Measurements from ENCODE around the gene CLSTN2.

Gene CLSTN2

DNA sequence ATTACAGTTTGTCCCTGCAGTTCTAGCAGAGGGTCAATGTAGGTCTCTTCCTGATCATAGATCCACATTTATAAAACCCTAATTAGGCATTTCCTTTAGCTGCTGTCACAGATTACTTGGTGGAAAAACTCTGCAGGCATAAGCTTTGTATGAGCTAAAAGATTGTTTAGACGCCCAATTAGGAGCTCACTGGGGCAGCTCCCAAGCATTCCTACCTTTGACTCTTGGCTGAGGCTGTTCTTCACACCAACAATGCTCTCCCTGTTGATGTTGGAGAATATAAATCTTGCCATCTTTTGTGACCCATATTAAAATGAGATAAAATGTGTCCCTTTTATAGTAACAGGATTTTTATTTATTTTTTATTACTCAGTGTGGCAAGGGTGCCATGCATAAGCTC lies 594.6 kb downstream of the CLSTN2 start:
- Mint-ChIP-seq H3K27ac (no peak overlapping the region), H3K27me3 (ENCODE audit: low read depth) (no peaks in the 10 kb centered on the region), H3K36me3 (ENCODE audit: low read depth) (no peaks in the 10 kb centered on the region), H3K4me1 (ENCODE audit: low read depth) (no peaks in the 10 kb centered on the region), H3K4me3 (no peak overlapping the region), H3K9me3 (no peaks in the 10 kb centered on the region)

DNA sequence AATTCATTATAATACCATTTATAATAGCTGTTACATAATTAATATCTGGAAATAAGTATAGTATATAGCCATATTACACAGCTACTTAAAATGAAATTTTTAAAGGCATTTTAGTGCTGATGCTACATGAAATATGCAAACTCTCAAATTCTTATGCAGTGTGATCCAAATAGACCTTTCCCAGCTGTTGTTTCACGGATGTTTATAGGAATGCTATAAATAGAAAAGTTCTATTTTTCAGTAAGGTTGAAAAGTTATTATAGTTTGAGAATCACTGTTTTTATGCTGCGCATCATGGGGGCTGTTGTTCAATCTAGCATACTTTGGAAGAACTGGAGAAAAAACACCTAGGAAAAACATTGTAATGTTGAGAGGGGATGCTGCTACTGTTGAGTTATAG lies 595.1 kb downstream of the CLSTN2 start:
- no peak overlapping the region for H3K4me3 Mint-ChIP-seq
- no peaks in the 10 kb centered on the region for H3K27me3 Mint-ChIP-seq (ENCODE audit: low read depth)
- no peak overlapping the region for H3K27ac Mint-ChIP-seq
- no peaks in the 10 kb centered on the region for H3K9me3 Mint-ChIP-seq
- H3K36me3 Mint-ChIP-seq (ENCODE audit: low read depth), result no peaks in the 10 kb centered on the region
- no peaks in the 10 kb centered on the region for H3K4me1 Mint-ChIP-seq (ENCODE audit: low read depth)

DNA sequence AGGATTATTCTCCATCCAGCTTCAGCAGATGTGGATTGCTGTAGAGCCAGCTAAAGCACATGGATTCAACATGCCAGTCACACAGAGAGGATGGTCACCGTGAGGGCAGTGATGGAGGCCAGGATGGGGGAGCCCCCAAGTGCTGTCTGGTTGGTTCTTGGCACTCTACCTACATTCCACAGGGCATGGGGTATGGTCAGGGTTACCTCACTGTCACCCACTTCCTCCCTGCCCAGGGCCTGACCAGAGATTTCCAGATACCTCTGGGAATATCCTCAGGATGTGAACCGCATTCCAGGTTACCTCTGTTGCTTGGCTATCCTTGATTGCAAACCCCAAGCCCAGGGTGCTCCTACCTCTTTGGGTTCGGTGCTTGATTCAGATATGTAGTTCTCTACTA lies 595.6 kb downstream of the CLSTN2 start:
- Mint-ChIP-seq H3K27ac (no peak overlapping the region), H3K4me3 (no peak overlapping the region), H3K9me3 (no peaks in the 10 kb centered on the region), H3K36me3 (ENCODE audit: low read depth) (no peaks in the 10 kb centered on the region), H3K4me1 (ENCODE audit: low read depth) (no peaks in the 10 kb centered on the region), H3K27me3 (ENCODE audit: low read depth) (no peaks in the 10 kb centered on the region)

DNA sequence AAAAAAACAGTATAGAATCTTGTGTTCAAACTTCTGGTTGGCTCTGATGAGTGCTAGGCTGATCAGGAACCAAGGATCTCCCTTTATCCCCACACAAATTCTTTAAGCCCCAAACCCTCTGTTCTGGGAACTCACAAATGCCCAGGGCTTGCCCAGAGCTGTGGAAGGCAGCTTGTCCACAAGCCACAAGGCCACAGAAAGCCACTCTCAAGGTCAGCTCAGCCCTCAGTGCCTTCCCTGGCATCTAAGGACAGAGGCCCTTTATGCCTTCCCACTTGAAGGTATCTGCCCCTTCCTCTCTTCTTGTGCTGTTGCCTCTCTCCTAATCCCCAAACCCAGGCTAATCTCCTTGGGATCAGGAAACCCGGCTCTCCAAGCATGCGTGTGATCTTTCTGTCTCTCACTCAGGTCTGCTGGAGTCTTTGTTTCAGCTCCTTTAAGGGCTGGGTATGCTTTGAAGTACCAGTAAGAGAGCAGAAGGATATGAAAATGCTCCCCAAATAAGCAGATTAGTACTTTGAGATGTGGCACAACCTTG lies 597.9 kb downstream of the CLSTN2 start:
- no peaks in the 10 kb centered on the region for H3K4me1 Mint-ChIP-seq (ENCODE audit: low read depth)
- H3K27ac Mint-ChIP-seq, result no peak overlapping the region
- no peaks in the 10 kb centered on the region for H3K36me3 Mint-ChIP-seq (ENCODE audit: low read depth)
- no peak overlapping the region for H3K4me3 Mint-ChIP-seq
- no peaks in the 10 kb centered on the region for H3K27me3 Mint-ChIP-seq (ENCODE audit: low read depth)
- H3K9me3 Mint-ChIP-seq, result no peaks in the 10 kb centered on the region

DNA sequence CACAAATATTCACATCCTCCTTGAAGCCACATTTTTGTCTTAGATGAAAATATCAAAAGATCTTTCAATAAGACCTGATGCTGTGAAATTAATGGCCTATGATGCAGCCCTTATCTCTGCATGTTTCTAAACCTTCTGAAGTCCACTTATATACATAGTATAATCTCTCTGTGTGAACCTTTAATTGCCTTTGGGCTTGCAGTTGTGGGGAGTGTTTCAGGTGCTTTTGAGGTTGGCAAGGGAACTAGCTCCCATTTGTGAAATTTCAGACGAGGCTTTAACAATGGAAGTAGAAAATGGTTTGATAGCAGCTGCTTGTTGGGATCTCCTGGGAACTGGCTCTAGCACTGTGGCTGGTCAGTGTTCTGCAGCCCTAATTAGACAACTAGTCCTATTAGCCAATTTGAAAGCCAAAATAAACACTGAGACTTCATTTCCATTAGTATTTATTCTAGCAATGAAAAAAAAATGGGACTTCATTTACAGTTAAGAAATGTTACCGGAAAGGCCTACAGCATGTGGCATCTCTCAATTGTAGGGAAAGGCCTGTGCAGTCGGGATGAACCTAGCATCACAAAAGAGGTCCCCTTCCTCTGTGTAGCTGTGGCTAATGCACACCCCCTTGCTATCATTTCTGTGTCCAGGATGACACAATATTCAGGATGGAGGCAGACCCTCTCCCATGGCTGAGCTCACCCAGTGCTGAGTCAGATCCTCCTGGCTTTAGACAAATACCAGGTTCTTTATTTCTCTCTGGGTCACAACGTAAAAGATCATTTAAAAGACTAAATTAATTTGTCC lies 602.1 kb downstream of the CLSTN2 start:
- H3K36me3 Mint-ChIP-seq (ENCODE audit: low read depth), result no peaks in the 10 kb centered on the region
- H3K27me3 Mint-ChIP-seq (ENCODE audit: low read depth), result no peaks in the 10 kb centered on the region
- H3K9me3 Mint-ChIP-seq, result no peaks in the 10 kb centered on the region
- no peaks in the 10 kb centered on the region for H3K4me1 Mint-ChIP-seq (ENCODE audit: low read depth)
- no peak overlapping the region for H3K27ac Mint-ChIP-seq
- no peak overlapping the region for H3K4me3 Mint-ChIP-seq

GRCh38 chr3:140537727-140538082 lies 602.7 kb downstream of the CLSTN2 start:
- Mint-ChIP-seq H3K27ac (no peak overlapping the region), H3K36me3 (ENCODE audit: low read depth) (no peaks in the 10 kb centered on the region), H3K4me3 (no peak overlapping the region), H3K4me1 (ENCODE audit: low read depth) (no peaks in the 10 kb centered on the region), H3K27me3 (ENCODE audit: low read depth) (no peaks in the 10 kb centered on the region), H3K9me3 (no peaks in the 10 kb centered on the region)

GRCh38 chr3:140540262-140540661 lies 605.3 kb downstream of the CLSTN2 start:
- Mint-ChIP-seq H3K4me3 (no peak overlapping the region), H3K4me1 (ENCODE audit: low read depth) (no peaks in the 10 kb centered on the region), H3K27ac (no peak overlapping the region), H3K9me3 (no peaks in the 10 kb centered on the region), H3K36me3 (ENCODE audit: low read depth) (no peaks in the 10 kb centered on the region), H3K27me3 (ENCODE audit: low read depth) (no peaks in the 10 kb centered on the region)

DNA sequence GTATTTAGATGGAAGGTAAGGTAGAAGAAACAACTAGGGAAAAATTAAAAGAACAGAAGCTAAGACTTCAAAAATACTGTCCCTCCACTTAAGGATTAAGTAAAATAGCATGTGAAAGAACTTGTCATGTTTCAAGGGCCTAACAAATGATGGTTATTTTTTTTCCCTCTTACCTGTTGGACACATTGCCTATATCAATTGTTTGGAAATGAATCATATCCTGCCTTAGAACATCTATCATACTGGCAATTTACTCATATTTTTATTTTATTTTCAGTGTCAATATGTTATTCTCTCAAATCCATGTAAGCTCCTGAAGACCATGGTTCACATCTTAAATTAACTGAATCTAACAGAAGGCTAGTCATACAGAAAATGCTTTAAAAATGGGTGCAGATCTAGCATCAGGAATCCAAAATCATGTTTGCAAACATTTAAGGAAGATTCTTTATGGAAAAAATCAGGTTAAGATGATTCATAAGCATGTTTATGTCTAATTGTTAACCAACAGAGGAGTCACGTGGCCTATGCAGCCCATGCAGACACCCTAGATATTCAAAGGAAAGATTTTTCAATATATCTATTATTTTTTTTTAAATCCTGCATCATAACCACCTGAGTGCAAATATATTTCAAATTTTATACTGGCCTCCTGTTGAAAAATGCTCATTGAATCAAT lies 607.1 kb downstream of the CLSTN2 start:
- H3K27me3 Mint-ChIP-seq (ENCODE audit: low read depth), result no peaks in the 10 kb centered on the region
- H3K4me3 Mint-ChIP-seq, result no peak overlapping the region
- H3K27ac Mint-ChIP-seq, result no peak overlapping the region
- no peaks in the 10 kb centered on the region for H3K36me3 Mint-ChIP-seq (ENCODE audit: low read depth)
- H3K4me1 Mint-ChIP-seq (ENCODE audit: low read depth), result no peaks in the 10 kb centered on the region
- H3K9me3 Mint-ChIP-seq, result no peaks in the 10 kb centered on the region

GRCh38 chr3:140545197-140545596 lies 610.2 kb downstream of the CLSTN2 start:
- Mint-ChIP-seq H3K9me3 (no peaks in the 10 kb centered on the region), H3K27ac (no peak overlapping the region), H3K4me1 (ENCODE audit: low read depth) (no peaks in the 10 kb centered on the region), H3K36me3 (ENCODE audit: low read depth) (no peaks in the 10 kb centered on the region), H3K4me3 (no peak overlapping the region), H3K27me3 (ENCODE audit: low read depth) (no peaks in the 10 kb centered on the region)

DNA sequence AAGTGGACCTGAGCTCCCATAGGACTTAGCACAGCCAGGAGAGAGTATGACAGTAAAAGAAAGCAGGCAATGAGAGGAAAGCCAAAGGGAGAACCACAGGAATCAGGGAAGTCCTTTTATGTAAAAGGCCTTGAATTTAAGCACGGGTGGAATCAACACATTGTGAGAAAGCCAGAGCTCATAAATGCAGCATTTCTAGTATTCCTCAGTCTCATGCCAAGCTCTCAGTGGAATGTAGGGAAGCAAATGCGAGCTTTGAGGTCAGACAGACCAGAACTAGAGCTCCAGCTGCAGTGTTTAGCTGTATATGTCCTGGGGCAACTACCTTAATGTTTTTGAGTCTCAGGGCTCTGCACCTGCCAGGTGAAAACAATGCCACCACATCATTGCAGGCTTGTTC lies 610.8 kb downstream of the CLSTN2 start:
- H3K4me1 Mint-ChIP-seq (ENCODE audit: low read depth), result no peaks in the 10 kb centered on the region
- no peaks in the 10 kb centered on the region for H3K36me3 Mint-ChIP-seq (ENCODE audit: low read depth)

GRCh38 chr3:140546649-140547048 lies 611.7 kb downstream of the CLSTN2 start:
- Mint-ChIP-seq H3K36me3 (ENCODE audit: low read depth) (no peaks in the 10 kb centered on the region), H3K4me3 (no peak overlapping the region), H3K27me3 (ENCODE audit: low read depth) (no peaks in the 10 kb centered on the region), H3K27ac (no peak overlapping the region), H3K9me3 (no peaks in the 10 kb centered on the region), H3K4me1 (ENCODE audit: low read depth) (no peaks in the 10 kb centered on the region)

More for the DNA sequence above, 610.8 kb downstream of the CLSTN2 start:
- H3K27me3 Mint-ChIP-seq (ENCODE audit: low read depth), result no peaks in the 10 kb centered on the region
- no peaks in the 10 kb centered on the region for H3K9me3 Mint-ChIP-seq
- no peak overlapping the region for H3K4me3 Mint-ChIP-seq
- H3K27ac Mint-ChIP-seq, result no peak overlapping the region

- Mint-ChIP-seq H3K27ac (no peak overlapping the region), H3K4me3 (no peak overlapping the region)
These were observed 617.4 kb downstream of the CLSTN2 start for GRCh38 chr3:140552403-140552802.

GRCh38 chr3:140552898-140553297 lies 617.9 kb downstream of the CLSTN2 start:
- Mint-ChIP-seq H3K4me1 (ENCODE audit: low read depth) (no peaks in the 10 kb centered on the region), H3K27me3 (ENCODE audit: low read depth) (no peaks in the 10 kb centered on the region), H3K36me3 (ENCODE audit: low read depth) (no peaks in the 10 kb centered on the region), H3K4me3 (no peak overlapping the region), H3K9me3 (no peaks in the 10 kb centered on the region), H3K27ac (no peak overlapping the region)

More at GRCh38 chr3:140552403-140552802, 617.4 kb downstream of the CLSTN2 start:
- no peaks in the 10 kb centered on the region for H3K27me3 Mint-ChIP-seq (ENCODE audit: low read depth)
- no peaks in the 10 kb centered on the region for H3K36me3 Mint-ChIP-seq (ENCODE audit: low read depth)
- H3K4me1 Mint-ChIP-seq (ENCODE audit: low read depth), result no peaks in the 10 kb centered on the region
- no peaks in the 10 kb centered on the region for H3K9me3 Mint-ChIP-seq

- Mint-ChIP-seq H3K27ac (no peak overlapping the region), H3K27me3 (ENCODE audit: low read depth) (no peaks in the 10 kb centered on the region), H3K36me3 (ENCODE audit: low read depth) (no peaks in the 10 kb centered on the region), H3K4me3 (no peak overlapping the region), H3K4me1 (ENCODE audit: low read depth) (no peaks in the 10 kb centered on the region), H3K9me3 (no peaks in the 10 kb centered on the region)
These were observed 618.6 kb downstream of the CLSTN2 start for GRCh38 chr3:140553591-140553990.

GRCh38 chr3:140555666-140556065 lies 620.7 kb downstream of the CLSTN2 start:
- no peaks in the 10 kb centered on the region for H3K36me3 Mint-ChIP-seq (ENCODE audit: low read depth)
- H3K9me3 Mint-ChIP-seq, result no peaks in the 10 kb centered on the region
- H3K27ac Mint-ChIP-seq, result no peak overlapping the region
- no peaks in the 10 kb centered on the region for H3K27me3 Mint-ChIP-seq (ENCODE audit: low read depth)
- H3K4me3 Mint-ChIP-seq, result no peak overlapping the region
- H3K4me1 Mint-ChIP-seq (ENCODE audit: low read depth), result no peaks in the 10 kb centered on the region
